T-helper 9 cell (primary cell): ENCODE results near the gene MUC21.
"Not testable (repeated sequence)": the region's sequence is repeated elsewhere in the genome, so short reads cannot be mapped to it uniquely, and the experiment has no call there.

Experiments
- DNase-seq: peaks from one replicate; pipeline ENCODE4 v3.0.0-alpha.2; 2020

The MUC21 gene

DNA sequence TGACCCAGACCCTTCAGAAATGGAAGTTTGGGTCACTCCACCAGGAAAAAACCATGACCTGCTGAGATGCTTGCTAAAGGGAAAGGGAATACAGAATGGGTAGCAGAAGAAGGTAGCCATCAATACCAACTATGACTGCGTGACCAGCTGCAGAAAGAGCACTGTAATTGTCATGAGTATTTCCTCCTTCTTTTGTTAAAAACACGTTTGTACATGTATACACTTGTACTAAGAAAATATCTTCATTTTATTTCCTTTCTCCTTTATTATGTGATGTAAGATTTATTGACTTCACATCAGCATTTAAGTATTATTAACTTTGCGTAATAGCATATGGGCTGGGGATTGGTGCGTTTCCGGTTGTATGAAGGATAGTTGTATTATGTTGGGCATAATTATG, 12.6 kb upstream of the MUC21 start:
- DNase-seq: no peak

- no peak for DNase-seq
Observed at GRCh38 chr6:30972816-30973215, 10.7 kb upstream of the MUC21 start.

DNA sequence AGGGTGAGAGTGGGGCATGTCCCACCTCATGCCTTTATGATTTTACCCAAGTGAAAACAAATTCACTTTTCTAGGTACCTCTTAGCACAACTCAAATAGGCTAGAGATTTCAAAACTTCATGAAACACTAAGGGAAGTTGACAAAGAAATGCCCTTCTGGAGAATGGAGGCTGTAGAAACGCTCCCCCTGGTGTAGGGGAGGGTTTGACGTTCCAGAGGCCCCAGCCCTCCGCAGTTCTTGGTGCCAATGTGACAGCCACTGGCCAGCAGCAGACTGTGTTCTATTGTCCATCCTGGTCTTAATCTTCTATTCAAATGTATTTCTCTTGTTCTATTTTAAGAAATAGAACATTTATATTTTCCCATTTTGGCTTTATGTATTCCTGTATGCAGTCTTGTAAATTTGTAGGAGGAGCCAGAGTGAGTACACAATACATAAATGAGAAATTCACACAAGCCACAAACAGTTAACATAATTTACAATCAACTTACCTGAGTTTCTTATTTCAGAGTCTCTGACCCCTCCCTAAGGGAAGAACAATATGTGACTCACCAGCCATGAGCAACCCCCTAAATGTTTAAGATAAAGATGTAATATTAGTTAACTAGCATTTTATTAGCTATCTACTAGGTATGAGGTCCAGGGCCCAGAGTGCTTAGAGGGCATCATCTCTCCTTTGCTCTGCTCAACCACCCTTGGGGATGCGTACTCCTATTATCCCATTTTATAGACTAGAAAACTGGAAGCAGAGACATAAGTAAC, 8.8 kb upstream of the MUC21 start:
- DNase-seq: no peak

DNA sequence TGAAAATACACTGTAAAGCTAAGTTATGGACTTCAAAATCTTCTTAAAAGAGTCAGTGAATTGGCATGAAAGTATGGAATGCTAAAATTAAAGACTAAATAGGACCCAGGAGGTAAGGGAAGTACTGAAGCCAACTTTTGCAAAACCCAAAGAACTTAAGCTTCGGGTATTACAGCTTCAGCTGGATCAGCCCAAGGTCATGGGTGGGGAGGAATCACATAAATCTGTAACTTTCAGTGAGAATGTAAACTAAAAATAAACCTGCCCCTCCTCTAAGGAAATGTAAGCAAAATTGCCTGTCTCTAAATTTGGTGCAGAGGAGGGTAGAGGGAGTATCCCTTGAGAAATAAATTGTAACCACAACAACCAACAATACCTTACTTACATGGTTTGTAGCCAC, 4.4 kb upstream of the MUC21 start:
- DNase-seq: no peak

- DNase-seq: no peak
Observed at GRCh38 chr6:30979690-30980089, 3.8 kb upstream of the MUC21 start.

GRCh38 chr6:30981942-30982772, 1.4 kb upstream of the MUC21 start:
- no peak for DNase-seq

GRCh38 chr6:30985490-30985889, 2.0 kb downstream of the MUC21 start:
- DNase-seq: no peak

DNA sequence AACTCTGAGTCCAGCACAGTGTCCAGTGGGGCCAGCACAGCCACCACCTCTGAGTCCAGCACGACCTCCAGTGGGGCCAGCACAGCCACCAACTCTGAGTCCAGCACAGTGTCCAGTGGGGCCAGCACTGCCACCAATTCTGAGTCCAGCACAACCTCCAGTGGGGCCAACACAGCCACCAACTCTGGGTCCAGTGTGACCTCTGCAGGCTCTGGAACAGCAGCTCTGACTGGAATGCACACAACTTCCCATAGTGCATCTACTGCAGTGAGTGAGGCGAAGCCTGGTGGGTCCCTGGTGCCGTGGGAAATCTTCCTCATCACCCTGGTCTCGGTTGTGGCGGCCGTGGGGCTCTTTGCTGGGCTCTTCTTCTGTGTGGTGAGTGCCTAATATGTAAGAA, 3.8 kb downstream of the MUC21 start:
- DNase-seq: no peak

- DNase-seq: no peak
Observed at GRCh38 chr6:30988209-30988825, 4.8 kb downstream of the MUC21 start.

DNA sequence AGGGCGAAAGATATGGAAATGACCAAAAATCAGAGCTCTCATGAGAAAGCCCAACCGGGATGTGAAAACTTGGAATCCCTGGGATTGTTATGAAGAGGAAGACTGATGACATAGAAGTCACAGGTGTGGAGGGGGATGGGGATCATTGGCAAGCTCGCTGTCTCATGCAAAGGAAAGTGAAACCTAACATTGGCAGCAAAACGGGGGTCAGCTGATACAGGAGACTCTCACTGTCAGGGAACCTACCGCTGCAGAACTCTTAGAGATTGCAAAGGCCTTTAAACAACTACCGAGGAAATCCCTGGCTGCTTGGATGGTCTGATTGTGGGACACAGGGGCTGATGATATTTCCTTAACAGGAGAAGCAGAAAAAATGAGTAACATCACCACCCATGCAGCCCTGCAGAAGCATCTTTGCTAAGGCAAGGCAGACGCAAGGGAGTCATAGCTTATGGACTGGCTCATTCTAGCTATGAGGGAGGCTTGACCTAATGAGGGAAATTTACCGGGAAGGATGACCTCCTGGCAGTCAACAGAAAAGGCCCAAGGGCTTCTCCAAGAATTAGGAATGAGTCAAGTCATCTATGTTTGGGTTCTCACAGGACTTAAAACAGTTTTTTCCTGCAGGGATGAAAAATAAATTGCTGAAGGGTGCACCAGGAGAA, 7.0 kb downstream of the MUC21 start:
- DNase-seq: no peak

DNA sequence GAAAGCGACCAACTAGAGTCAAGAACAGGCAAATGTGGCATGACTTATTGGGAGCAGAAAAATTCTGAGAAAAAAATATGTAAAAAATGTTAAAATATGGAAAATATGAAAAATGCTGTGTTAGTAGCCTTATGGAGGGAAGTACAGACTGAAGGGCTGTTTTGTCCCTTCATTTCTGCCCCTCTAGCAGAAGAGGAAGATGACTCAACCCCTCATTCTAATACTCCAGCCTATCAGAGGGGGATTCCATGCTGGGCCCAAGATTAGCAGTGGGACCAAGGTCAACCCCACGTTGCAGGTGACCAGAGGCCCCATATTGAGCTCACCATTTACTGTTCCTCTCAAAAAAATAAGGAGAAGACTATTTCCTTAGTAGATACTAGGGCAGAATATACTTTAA, 8.4 kb downstream of the MUC21 start:
- DNase-seq: no peak

GRCh38 chr6:30997301-30997700, 13.8 kb downstream of the MUC21 start:
- DNase-seq: no peak

DNA sequence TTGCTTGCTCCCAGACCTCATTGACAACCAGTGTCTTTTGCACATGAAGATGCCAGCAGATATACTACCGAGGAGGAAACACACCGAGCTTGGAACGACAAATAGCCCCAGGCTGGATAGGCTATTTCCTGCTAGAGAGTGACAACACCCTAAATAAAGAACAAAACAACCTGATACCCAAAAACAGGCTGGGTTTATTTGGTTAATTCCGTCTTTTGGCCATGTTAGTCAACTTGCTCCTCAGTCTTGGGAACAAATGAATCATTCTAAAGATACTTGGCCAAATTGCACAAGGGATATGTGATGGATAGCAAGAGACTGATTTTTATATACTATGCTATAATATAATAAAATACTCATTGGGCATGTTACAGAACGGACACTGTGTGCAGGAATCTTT, 15.3 kb downstream of the MUC21 start:
- no peak for DNase-seq

GRCh38 chr6:31000067-31000860, 16.7 kb downstream of the MUC21 start:
- not testable (repeated sequence) for DNase-seq

DNA sequence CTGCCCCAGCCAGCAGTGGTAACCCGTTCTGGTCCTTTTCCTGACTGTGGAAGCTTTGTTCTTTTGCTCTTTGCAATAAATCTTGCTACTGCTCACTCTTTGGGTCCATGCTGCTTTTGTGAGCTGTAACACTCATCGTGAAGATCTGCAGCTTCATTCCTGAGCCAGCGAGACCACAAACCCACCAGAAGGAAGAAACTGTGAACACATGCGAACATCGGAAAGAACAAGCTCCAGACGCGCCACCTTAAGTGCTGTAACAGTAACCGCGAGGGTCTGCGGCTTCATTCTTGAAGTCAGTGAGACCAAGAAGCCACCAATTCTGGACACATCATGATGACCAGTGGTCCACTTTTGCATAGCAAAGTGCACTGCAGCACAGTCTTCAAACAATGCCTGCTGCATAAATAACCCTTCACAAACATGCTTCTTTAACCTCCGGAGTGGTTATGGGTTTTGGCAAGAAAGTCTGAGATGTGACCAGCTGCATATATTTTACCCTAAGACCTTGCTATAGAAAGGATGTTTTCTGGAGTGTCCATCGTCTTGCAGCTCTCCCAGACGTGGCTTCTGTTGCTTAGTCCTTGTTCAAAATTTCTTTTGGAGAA, 17.9 kb downstream of the MUC21 start:
- DNase-seq: no peak

GRCh38 chr6:31002471-31002870, 19.0 kb downstream of the MUC21 start:
- DNase-seq: no peak

GRCh38 chr6:31004794-31005193, 21.3 kb downstream of the MUC21 start:
- DNase-seq: no peak

GRCh38 chr6:31005249-31006020, 21.9 kb downstream of the MUC21 start:
- DNase-seq: no peak

- no peak for DNase-seq
Observed at GRCh38 chr6:31007694-31008093, 24.2 kb downstream of the MUC21 start.

GRCh38 chr6:31008165-31008564, 24.6 kb downstream of the MUC21 start:
- DNase-seq: no peak

DNA sequence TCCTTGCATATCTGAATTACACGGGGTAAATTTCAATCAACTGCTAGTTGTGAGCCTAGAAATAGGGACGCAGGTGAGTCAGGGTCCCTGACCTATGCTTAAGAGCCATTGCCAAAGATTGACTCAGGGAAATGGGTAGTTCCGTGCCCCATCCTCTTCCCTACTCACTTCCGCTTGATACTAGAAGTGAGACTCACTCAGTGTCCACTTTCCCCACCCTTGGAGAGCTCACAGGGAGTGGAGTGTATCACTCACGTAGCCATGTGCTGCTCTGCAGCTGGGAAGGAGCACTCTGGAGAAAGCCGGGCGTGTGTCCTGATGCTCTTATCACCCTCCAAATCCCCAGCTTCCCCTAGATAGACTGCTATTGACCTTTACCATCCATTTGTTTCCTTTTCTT, 26.2 kb downstream of the MUC21 start:
- DNase-seq: no peak
